ENCODE results near the gene TRABD2B.

- TF ChIP-seq POLR2A (IDR thresholded peaks at IDR 0.05; ENCODE audit: low read depth, low read length): no peak
- TF ChIP-seq, protein P1, sequence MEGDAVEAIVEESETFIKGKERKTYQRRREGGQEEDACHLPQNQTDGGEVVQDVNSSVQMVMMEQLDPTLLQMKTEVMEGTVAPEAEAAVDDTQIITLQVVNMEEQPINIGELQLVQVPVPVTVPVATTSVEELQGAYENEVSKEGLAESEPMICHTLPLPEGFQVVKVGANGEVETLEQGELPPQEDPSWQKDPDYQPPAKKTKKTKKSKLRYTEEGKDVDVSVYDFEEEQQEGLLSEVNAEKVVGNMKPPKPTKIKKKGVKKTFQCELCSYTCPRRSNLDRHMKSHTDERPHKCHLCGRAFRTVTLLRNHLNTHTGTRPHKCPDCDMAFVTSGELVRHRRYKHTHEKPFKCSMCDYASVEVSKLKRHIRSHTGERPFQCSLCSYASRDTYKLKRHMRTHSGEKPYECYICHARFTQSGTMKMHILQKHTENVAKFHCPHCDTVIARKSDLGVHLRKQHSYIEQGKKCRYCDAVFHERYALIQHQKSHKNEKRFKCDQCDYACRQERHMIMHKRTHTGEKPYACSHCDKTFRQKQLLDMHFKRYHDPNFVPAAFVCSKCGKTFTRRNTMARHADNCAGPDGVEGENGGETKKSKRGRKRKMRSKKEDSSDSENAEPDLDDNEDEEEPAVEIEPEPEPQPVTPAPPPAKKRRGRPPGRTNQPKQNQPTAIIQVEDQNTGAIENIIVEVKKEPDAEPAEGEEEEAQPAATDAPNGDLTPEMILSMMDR (conservative IDR thresholded peaks at IDR 0.05; ENCODE audit: low read depth, low read length): no peak
- no peak for TF ChIP-seq USF2 (IDR thresholded peaks at IDR 0.05; ENCODE audit: low read depth, low read length)
- no peak for TF ChIP-seq MAFK (IDR thresholded peaks at IDR 0.05; ENCODE audit: low read depth, low read length)
Observed at GRCh38 chr1:47818682-47819573, 178.3 kb downstream of the TRABD2B start.
